ENCODE data around the gene FAM216A. TPM values are rescaled to one million over a fixed set of nuclear protein-coding genes. Genes with fewer than 3 reads are reported as not detected.
"Not testable (repeated sequence)": the region's sequence is repeated elsewhere in the genome, so short reads cannot be mapped to it uniquely, and the experiment has no call there.

Gene FAM216A
- polyA plus RNA-seq, 12 donors = 9.8 to 22.6 (median 18.0) TPM; not detected in 1

DNA sequence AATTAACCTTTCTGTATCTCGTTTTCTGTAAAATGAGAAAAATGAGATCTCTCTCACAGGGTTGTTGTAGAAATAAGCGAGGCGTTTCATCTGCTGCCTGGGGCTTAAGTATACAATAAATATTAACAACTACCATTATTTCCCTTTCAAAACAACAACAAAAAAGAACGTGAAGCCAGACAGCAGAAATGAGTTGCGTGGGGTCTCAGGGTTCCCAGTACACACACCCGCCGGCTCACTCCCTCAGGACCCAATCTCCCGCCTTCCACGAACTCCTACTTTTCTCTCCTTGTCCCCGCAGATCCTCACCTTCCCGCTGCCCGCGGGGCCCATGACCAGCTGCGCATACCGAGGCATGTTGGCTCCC lies 815 bp upstream of the FAM216A start:
- DNase-seq = no peak

DNA sequence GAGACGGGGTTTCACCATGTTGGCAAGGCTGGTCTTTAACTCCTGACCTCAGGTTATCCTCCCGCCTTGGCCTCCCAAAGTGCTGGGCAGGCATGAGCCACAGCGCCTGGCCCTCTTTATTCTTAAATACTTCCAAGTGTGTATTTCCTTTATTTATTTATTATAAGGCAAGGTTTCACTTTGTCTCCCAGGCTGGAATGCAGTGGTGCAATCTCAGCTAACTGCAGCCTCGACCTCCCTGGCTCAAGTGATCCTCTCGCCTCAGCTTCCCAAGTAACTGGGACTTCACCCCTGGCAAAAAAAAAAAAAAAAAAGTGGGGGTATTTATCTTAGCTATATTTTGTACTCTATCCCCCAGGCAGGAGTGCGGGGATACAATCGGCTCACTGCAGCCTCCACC lies 6.8 kb downstream of the FAM216A start:
- no peak for DNase-seq

DNA sequence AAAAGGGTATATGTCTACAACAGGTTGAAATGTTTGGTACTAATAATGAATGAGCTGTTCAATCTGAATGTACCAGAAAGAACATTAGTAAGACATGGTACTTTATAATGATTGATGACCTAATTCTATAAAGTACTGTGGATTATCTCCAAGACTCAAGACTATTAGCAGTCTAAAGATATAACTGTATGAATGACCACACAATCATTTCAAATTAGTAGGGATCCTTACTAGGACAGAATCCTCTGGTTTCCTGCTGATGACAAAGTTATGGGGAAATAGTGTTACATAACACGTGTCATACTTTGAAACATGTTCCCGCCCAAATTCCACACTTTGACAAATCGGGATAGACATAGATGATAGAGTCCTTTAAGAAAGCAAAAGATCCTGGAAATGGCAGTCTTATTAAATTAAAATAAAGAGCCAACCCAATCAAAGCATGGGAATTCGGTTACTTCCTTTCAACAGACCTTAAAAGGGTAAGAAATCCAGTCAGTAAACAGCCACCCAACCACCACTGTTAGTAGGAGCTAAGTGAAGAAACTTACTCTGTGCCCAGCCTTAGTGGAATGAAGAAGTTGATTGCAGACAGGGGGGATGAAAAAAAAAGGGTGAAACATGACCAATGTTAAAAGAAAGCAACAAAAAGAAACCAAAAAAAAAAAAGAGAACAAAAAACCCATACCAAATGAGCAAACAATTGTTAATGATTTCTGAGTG lies 30.5 kb downstream of the FAM216A start:
- no peak for DNase-seq

DNA sequence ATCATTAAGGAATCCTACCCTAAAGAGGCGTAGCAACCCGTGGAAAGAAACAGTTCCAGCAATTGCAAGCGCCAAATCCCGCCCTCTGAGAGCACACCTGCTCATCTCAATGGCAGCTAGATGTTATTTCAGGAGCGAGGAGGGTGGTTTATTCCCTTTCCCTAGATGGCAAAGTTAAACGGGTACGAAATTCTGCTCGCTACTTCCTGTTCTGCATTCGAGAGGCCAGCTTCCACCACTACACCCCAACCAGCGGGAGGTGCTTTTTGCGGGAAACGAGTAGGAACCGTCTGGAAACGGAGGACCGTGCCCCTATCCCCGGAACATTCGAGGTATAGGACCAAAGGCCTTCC lies 32.7 kb downstream of the FAM216A start:
- peak; percentile 21 for DNase-seq

DNA sequence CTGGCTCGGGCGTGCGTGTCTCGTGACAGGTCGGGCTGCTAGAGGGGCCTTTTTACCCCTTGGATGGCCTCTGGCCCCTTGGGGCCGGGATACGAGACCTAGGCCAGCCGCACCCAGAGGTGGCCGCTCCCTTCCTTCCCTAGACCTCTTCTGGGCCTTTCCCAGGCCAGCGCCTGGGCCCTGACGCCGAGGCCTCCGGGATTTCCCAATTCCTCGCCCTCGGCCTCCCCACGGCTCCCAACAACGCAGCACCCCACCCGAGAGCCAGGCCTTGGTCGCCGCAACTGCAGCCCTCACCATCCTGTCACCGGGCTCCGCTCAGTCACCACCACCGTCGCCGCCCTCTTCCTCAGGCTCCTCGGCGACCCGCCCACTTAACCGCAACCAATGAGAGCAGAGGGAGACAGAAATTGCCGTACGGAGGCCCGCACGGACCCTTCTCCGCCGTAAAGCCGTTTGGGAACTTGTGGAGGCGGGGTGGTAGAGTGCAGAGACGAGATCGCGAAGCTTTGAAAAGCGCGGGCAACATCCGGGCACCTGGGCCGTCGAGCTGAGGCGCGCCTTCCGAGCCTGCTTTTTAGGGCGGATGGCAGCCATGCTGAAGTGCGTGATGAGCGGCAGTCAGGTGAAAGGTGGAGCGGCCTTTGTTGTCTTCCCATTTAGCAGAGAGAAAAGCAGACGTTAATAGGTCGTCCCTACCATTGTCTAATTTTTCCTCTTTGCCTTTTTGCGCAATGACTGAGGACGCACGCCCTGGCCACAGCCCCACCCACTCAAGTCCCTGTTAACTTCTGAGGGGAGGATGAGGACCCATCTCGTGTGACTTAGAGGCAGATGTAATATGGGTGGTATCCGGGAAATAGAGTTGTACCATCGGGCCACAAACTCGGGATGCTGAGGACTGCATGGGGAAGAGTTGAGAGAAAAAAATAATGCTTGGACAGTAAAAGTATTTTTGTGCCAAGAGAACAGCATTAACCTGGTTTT lies 33.4 kb downstream of the FAM216A start, which contains the start of the genes RAD9B and VPS29:
Gene RAD9B, plus strand, starts transcription at position 580 of the 987 bp plus-strand sequence. Its CDS starts 7 bp downstream, at position 587.
Gene VPS29, minus strand, starts transcription at position 360 of the 987 bp plus-strand sequence. Its CDS starts 60 bp downstream, at position 300.
- DNase-seq = peak; percentile 98

DNA sequence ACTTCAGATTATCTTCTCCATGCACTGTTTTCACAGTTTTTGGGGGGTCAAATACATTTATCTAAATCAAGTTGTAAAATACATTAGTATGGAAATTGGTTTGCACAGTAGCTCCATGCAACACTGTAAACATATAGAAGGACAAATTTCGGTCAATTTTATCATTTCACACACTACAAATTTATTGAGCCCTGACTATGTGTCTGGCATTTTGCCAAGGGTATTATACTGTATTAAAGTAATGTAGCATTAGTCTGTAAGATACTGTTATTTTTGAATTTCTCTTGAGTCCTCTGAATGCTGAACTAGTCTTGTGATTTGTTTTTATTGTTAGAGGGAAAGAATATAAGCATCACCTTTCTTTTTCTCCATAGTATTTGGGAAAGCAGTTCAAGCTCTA lies 34.8 kb downstream of the FAM216A start:
- DNase-seq = no peak

DNA sequence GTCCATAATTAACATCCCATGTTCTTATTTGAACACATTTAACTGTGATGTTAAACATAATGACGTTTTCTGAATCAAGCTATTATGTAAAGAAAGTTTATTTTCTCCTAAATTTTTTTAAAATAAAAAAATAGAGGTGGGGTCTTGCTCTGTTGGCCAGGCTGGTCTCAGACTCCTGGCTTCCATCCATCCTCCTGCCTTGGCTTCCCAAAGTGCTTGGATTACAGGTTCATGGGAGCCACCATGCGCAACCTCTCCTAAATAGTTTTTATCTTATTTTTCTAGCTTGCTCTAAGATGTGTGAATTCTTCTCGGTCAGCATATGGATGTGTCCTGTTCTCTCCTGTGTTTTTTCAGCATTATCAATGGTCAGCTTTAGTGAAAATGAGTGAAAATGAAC lies 36.7 kb downstream of the FAM216A start:
- no peak for DNase-seq

DNA sequence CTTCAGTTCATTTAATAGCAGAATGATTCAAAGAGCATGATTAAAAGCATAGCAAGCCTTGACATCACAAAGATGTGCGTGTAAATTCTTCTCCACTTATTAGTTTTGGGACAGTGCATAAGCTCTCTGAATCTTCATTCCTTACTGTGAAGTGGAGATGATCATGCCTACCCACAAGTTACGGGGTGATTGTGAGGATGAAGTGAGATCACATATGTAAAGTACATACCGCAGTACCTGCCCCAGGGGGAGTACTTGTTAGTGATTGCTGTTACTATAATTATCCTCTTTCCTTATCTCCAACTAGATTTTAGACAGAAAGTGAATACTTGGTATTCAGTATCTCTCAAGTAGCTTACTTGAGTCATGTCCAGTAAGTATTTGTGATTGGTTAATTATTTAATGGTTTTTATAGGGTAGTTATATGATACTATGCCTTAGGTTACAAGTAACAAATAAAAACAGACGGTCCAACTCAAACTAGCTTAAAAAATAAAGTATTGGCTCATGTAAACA lies 39.5 kb downstream of the FAM216A start:
- DNase-seq = no peak

DNA sequence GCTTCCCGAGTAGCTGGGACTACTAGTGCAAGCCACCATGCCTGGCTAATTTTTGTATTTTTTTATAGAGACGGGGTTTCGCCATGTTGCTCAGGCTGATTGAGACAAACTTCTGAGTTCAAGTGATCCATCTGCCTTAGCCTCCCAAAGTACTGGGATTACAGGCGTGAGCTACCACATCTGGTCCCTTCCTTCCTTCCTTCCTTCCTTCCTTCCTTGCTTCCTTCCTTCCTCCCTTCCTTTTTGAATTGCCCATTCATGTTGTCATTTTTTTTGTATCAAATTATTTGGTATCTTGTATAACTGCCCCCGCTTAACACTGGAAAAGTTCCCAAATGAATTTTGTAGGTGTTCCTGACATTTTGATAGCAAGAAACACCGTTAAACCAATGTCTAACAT lies 45.2 kb downstream of the FAM216A start:
- no peak for DNase-seq

DNA sequence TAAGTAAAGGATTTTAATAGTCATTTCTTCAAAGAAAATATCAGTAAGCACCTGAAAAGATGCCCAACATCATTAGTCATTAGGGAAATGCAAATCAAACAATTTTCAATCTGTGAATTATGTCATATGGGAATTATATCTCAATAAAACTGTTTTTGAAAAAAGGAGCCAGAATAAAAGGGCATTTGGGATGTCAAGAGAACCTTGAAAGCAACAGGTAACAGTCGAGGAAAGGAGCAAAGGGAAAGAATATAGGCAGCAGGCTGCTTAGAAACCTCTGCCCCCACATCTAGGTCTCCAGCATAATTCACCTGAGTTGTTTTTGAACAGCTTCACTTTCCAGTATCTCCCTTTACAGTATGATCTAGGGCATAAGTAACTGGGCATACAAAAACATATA lies 45.7 kb downstream of the FAM216A start:
- DNase-seq = no peak

DNA sequence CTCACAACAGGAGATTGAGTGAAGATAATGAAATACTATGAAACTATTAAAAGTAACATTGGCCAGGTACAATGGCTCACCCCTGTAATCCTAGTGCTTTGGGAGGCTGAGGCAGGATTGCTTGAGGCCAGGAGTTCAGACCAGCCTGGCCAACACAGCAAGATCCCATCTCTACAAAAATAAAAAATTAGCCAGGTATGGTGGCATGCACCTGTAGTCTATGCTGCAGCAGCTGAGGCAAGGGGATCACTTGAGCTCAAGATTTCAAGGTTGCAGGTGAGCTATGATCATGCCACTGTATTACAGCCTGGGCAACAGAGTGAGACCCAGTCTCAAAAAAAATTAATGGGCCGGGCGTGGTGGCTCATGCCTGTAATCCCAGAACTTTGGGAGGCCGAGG lies 48.4 kb downstream of the FAM216A start:
- DNase-seq = no peak

DNA sequence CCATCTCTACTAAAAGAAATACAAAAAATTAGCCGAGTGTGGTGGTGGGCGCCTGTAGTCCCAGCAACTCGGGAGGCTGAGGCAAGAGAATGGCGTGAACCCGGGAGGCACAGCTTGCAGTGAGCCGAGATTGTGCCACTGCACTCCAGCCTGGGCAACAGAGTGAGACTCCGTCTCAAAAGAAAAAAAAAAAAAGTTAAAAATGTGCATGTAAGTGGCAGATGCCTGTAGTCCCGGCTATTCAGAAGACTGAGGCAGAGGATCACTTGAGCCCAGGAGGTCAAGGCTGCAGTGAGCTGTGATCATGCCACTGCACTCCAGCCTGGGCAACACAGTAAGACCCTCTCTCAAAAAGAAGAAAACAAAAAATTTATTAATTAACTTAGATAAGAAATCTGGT lies 49.4 kb downstream of the FAM216A start:
- not testable (repeated sequence) for DNase-seq

DNA sequence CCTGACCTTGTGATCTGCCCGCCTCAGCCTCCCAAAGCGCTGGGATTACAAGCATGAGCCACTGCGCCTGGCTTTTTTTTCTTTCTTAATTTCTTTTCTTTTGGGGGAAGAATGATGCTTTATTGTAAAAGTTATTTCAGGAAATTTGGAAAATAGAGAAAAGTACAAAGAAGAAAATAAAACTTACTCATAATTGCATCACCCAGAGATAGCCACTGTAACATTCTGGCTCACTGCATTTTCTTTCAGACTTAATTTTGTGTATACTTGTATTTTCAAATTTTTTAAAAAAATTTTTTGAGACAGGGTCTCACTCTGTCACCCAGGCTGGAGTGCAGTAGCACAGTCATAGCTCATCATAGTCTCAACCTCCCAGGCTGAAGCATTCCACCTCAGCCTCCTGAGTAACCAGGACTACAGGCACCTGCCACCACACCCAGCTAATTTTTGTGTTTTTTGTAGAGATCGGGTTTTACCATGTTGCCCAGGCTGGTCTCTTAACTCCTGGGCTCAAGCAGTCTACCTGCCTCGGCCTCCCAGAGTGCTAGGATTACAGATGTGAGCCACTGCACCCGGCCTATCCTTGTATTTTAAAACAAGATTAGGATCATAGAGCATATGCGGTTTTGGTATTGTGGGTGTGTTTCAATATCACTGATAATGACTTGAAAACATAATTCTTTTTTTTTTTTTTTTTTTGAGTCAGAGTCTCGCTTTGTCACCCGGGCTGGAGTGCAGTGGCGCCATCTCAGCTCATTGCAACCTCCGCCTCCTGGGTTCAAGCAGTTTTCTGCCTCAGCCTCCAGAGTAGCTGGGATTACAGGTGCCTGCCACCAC lies 52.4 kb downstream of the FAM216A start:
- not testable (repeated sequence) for DNase-seq

DNA sequence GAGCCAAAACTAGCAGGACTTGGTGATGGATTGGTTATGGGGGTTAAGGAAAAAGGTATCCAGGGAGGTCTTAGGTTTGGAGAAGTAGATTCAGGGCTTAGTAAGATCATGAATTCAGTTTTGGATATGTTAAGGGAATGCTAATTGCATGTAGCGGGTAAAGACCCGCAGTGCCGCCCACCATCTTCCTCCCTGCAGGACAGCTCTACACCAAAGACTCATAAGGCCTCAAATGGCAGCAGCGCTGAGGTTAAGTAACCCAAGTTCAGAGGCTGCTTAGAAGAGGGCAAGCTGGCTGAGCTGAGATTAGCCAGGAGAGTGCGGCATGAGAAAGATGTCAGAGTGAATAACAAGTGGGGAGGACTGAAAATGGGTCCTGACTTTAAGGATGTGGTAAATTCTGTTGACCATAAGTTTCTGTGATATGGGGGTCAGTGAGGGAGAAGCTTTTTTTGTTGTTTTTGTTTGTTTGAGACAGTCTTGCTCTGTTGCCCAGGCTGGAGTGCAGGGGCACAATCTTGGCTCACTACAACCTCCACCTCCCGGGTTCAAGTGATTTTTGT lies 59.7 kb downstream of the FAM216A start:
- no peak for DNase-seq

DNA sequence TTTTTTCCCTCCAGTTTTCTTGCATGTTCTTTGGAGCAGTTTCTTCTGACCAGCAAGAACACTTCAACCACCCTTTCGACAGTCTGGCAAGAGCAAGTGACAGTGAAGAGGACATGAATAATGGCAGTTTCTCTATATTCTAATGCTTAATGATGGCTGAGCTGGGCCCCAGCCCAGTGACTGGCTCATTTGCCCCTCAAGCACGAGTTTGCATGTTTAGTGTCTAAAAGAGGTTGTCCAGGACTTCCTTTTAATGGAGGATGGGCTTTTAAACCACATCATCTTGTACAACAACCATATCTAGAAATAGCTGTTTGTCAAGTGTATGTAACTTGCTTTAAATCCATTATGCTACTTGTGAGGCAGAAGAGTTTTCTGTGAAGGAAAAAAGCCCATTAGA lies 61.9 kb downstream of the FAM216A start:
- no peak for DNase-seq

DNA sequence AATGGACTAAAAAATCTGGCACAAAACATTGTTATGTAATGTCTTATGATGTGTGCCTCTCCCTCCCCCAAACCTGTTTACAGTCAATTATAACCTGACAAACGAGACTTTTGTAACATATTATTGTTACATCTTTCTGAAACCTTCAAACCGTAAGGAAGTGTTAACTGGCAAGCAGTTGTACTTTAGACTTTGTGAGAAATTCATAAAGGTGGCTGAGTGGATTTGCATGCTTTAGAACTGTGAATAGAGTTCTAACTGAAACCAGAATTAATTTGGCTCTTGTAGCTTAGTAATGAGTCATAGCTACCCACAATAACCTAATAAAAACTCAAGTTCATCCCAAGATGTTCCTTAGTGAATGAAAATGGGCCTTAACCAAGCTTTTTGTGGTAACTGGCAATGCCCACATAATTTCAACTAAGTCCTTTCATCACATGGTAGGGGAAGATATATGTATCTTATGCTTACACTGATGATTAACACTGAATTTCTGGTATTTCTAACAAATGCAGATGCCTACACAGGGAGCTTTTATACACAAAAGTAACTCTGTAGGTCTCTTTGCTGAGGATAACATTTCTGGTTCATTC lies 63.2 kb downstream of the FAM216A start:
- no peak for DNase-seq

DNA sequence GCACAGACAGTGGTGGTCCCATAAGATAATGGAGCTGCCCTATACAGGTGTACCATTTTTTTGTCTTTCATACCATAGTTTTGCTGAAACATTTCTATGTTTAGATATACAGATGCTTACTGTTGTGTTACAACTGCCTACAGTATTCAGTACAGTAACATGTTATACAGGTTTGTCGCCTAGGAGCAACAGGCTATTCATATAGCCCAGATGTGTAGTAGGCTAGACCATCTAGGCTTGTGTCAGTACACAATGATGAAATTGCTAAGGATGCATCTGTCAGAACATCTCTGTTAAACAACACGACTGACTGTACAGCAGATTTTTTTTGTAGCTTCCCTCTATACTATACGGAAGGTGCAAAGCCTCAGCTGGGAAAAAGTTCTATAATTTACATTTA lies 64.0 kb downstream of the FAM216A start:
- DNase-seq = no peak

DNA sequence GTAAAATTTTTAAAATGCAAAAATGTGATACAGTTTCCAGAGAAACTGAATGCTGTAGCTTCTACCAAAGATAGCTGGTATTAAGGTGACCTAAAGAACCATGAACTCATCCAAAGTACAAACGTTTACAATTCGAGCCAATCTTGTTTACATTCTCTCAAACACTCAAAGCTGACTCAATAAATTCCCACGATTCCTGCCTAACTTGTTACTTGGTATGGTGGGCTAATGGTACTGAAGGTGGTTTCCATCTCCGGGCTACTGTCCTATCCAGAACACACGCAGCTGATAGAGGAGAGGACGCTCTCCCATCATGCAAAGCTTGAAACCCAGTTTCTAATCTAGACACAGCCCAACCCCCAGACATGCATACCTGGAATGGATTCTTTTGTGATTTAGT lies 65.0 kb downstream of the FAM216A start:
- no peak for DNase-seq

DNA sequence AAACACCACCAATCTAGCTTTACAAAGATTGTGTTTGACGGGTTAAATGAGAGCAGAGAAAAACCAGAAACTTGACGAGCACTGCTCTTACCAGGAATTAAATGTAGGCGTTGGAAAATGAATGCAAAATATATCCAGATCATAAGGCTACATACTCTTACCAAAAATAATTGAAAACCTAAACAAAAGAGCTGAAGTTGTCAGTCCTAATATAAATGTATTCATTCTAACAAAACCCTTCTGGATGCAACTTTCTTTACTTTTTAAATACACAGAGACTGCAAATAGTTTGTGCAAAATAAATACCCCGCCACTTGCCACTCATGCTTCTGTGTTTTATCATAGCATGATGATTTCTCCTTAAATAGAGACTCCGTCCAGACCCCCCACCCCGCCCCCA lies 66.2 kb downstream of the FAM216A start:
- no peak for DNase-seq

DNA sequence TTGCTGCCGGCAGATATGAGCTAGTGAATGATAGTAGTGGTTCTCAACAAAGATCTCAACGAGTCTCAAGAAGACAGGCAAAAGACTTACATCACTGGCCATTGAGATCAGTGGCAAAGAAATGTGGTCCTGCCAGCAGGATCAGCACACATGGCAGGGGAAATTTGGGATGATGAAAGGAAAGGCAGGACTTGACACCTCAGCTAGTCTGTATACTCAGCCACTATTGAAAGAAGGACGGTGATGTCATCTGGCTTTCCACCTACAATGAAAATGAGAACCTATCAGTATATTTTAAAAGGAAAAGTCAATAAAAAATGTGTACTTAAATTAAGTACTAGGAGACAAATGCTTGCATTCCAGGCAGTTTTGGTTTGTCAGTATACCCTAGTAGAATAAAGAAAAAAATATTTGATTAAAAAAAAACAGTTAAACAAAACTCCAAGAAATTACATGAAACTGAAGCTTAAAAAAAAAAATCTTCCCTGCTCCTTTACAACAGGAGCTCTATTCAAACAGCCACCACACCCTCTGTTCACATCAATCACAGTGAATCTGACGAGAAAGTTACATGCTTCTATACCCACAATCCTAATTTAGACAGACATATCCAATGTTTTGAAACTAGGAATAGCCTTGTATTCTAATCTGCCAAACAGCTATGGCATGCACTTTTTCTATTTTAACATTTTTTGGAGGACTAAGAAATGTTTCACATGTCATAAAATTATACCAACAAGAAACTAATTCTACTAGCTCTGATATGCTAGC lies 68.4 kb downstream of the FAM216A start:
- no peak for DNase-seq

All from muscle of arm (tissue), 12 donors.